GM19467 (cell line): ENCODE data around the gene KRT6B.
"Not testable (repeated sequence)": the region's sequence is repeated elsewhere in the genome, so short reads cannot be mapped to it uniquely, and the experiment has no call there.

Experiments
- ATAC-seq: cut with Tn5 transposase; IDR thresholded peaks from one replicate; pipeline ENCODE4 v1.9.1; 2021; ENCODE audit warnings: mild to moderate bottlenecking, moderate library complexity; ENCODE audit not compliant: unreplicated experiment

KRT6B gene

GRCh38 chr12:52473768-52474167, 21.8 kb upstream of the KRT6B start, which contains the start of gene KRT6C:
Gene KRT6C, minus strand, starts transcription at chr12:52473805. Its CDS starts 68 bp downstream, at chr12:52473737.
- no peak for ATAC-seq

- no peak for ATAC-seq
Observed at GRCh38 chr12:52469853-52470252, 17.9 kb upstream of the KRT6B start.

- no peak for ATAC-seq
Observed at GRCh38 chr12:52464897-52465296, 13.0 kb upstream of the KRT6B start.

GRCh38 chr12:52461693-52462092, 9.7 kb upstream of the KRT6B start:
- no peak for ATAC-seq

- no peak for ATAC-seq
Observed at GRCh38 chr12:52458861-52459260, 6.9 kb upstream of the KRT6B start.

GRCh38 chr12:52455821-52456220, 3.9 kb upstream of the KRT6B start:
- no peak for ATAC-seq

GRCh38 chr12:52454411-52455201, 2.7 kb upstream of the KRT6B start:
- ATAC-seq = no peak

- ATAC-seq = no peak
Observed at GRCh38 chr12:52448228-52448627, 3.7 kb downstream of the KRT6B start.

- ATAC-seq = not testable (repeated sequence)
Observed at GRCh38 chr12:52447196-52447595, 4.8 kb downstream of the KRT6B start.

- no peak for ATAC-seq
Observed at GRCh38 chr12:52446367-52447045, 5.4 kb downstream of the KRT6B start.

- ATAC-seq = no peak
Observed at GRCh38 chr12:52445876-52446275, 6.1 kb downstream of the KRT6B start.

- ATAC-seq = no peak
Observed at GRCh38 chr12:52444647-52445595, 7.0 kb downstream of the KRT6B start.

- no peak for ATAC-seq
Observed at GRCh38 chr12:52443966-52444365, 8.0 kb downstream of the KRT6B start.

GRCh38 chr12:52442600-52443061, 9.3 kb downstream of the KRT6B start:
- ATAC-seq = no peak

GRCh38 chr12:52441320-52441911, 10.5 kb downstream of the KRT6B start:
- no peak for ATAC-seq

GRCh38 chr12:52440821-52441319, 11.1 kb downstream of the KRT6B start:
- no peak for ATAC-seq

- ATAC-seq = no peak
Observed at GRCh38 chr12:52439845-52440244, 12.1 kb downstream of the KRT6B start.

- ATAC-seq = no peak
Observed at GRCh38 chr12:52439420-52439819, 12.5 kb downstream of the KRT6B start.

GRCh38 chr12:52438305-52439301, 13.3 kb downstream of the KRT6B start:
- no peak for ATAC-seq
